ENCODE measurements around the gene NCAM1.

DNA sequence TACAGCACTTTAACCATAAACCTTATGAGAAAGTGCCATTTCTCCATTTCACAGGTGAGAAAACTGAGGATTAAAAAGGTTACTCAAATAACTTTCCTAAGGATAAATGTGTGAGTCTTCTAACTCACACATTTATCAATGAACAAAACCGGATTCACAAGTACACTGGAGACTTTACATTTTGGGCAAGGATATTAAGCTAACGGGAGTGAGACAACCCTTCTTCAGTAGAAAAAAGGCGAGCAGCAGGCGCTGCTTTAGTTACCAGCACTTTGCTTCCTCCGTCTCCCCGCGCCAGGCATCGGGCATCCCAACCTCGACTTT lies 352.8 kb downstream of the NCAM1 start:
- TF ChIP-seq, protein P1, sequence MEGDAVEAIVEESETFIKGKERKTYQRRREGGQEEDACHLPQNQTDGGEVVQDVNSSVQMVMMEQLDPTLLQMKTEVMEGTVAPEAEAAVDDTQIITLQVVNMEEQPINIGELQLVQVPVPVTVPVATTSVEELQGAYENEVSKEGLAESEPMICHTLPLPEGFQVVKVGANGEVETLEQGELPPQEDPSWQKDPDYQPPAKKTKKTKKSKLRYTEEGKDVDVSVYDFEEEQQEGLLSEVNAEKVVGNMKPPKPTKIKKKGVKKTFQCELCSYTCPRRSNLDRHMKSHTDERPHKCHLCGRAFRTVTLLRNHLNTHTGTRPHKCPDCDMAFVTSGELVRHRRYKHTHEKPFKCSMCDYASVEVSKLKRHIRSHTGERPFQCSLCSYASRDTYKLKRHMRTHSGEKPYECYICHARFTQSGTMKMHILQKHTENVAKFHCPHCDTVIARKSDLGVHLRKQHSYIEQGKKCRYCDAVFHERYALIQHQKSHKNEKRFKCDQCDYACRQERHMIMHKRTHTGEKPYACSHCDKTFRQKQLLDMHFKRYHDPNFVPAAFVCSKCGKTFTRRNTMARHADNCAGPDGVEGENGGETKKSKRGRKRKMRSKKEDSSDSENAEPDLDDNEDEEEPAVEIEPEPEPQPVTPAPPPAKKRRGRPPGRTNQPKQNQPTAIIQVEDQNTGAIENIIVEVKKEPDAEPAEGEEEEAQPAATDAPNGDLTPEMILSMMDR (IDR thresholded peaks at IDR 0.05): no peak
- TF ChIP-seq, protein P2, sequence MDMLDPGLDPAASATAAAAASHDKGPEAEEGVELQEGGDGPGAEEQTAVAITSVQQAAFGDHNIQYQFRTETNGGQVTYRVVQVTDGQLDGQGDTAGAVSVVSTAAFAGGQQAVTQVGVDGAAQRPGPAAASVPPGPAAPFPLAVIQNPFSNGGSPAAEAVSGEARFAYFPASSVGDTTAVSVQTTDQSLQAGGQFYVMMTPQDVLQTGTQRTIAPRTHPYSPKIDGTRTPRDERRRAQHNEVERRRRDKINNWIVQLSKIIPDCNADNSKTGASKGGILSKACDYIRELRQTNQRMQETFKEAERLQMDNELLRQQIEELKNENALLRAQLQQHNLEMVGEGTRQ (IDR thresholded peaks at IDR 0.05): no peak
- TF ChIP-seq, protein P3, sequence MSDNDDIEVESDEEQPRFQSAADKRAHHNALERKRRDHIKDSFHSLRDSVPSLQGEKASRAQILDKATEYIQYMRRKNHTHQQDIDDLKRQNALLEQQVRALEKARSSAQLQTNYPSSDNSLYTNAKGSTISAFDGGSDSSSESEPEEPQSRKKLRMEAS (IDR thresholded peaks at IDR 0.05): no peak
- no peak for TF ChIP-seq POLR2A (IDR thresholded peaks at IDR 0.05; ENCODE audit: low read length)
- TF ChIP-seq ZNF302 (CRISPR knock-in tag; IDR thresholded peaks at IDR 0.05): no peak
- TF ChIP-seq RFX5 (IDR thresholded peaks at IDR 0.05): no peak
- no peak for TF ChIP-seq TFCP2L1 (CRISPR knock-in tag; IDR thresholded peaks at IDR 0.05)
- TF ChIP-seq CHD4 (IDR thresholded peaks at IDR 0.05; ENCODE audit: borderline replicate concordance): no peak
- TF ChIP-seq SMC3 (IDR thresholded peaks at IDR 0.05): no peak
- TF ChIP-seq BHLHE40 (IDR thresholded peaks at IDR 0.05; ENCODE audit: low read depth, low read length): no peak
- no peak for TF ChIP-seq EP300 (IDR thresholded peaks at IDR 0.05)
- TF ChIP-seq HDAC2 (IDR thresholded peaks at IDR 0.05): no peak
- TF ChIP-seq RAD21 (conservative IDR thresholded peaks at IDR 0.05 in 1 of 2, IDR thresholded peaks at IDR 0.05 in 1 of 2): no peak
- no peak for TF ChIP-seq JUN (IDR thresholded peaks at IDR 0.05)

Measured in A549 (cell line).